ENCODE data around the gene NOC2L.

NOC2L gene

DNA sequence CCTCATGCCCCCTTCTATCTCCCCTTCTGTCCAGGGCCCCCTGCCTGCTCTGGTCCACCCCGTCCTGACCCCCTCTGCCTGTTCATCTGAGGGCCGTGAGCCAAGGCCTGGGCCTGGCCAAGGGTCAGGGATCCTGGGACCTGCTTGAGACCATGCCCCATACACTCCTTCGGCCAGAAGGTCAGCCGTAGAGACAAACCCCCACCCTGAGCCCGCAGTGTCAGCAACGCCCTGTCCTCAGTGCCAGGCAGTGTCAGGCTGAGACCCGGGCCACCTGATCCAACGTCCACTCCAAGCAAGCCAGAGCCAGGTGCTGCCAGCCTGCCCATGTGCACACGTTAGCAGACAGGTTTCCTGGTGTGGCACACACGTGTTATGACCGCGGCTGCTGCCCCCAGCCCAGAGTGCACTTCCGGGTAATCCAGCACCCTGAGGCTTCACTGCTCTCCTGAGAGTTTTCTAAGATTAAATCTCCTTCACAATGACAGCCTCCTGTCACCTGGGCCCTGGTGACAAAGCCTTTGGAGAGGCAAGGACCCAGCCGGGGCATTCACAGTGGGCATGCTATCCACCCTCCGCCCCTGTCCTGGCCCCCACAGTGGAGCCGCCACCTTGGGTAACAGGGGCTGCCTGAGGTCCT is 45.4 kb downstream of the NOC2L start:
- no peak for DNase-seq

DNA sequence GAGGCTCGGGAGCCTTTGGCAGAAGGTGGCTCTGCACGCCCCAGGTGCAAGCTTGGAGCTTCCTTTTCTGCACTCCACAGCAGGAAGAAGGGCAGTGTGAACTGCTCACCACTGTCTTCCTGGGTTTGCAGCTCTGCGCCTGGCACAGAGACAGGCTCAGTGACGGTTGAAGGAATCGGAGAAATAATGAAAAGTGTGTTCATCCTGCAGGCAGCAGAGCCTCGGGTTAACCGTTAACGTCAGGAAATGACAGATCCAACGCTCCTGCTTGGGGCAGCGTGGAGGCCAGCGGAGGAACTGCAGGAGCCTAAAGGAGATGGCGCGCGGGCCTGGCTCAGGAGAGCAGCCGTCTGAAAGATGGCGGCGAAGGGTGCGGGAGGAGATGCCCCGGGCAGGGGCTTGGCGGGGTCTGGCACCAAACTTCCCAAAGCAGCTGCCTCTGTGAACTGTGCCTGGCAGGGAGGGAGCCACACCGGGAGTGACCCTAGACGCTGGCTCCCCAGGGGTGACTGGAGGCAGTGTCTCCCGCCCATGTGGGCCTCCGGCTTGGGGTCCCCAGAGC is 46.2 kb downstream of the NOC2L start:
- no peak for DNase-seq

DNA sequence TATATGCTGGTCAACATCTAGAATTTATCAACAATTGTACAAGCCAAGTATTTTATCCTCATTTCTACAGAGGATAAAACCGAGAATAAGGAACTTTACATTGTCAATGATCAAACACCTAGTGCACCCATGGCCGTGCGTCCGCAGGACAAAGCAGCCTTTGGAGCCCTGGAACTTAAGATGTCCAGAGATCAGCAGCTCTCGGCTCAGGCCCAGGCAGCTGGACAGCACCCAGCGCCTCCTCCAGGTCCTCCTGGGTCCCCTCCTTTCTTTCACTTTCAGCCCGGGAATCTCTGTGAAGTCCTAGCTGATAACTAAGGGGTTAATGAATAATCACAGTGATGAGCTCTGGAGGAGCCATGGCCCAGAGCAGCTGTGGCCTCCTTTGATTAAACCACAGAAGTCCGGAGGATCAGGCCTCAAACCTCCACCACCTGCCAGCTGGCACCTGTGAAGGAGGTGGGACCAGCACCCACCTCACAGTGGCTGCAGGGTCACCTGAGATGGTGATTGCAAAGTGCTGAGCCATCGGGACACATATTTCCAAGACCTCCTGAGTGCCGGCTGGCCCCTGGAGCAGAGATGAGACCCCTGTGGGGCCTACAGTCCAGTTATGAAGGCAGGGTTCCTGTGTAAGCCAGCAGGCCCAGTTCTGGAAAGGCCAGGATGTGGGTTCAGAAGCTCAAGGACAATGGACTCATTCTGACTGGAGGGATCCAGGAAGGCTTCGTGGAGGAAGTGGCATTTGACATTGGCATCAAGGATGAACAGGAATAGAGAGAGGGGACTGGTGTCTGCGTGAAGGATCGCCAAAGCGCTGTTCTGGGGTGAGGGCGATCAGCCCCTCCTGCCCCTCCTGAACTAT is 46.9 kb downstream of the NOC2L start:
- DNase-seq: no peak

DNA sequence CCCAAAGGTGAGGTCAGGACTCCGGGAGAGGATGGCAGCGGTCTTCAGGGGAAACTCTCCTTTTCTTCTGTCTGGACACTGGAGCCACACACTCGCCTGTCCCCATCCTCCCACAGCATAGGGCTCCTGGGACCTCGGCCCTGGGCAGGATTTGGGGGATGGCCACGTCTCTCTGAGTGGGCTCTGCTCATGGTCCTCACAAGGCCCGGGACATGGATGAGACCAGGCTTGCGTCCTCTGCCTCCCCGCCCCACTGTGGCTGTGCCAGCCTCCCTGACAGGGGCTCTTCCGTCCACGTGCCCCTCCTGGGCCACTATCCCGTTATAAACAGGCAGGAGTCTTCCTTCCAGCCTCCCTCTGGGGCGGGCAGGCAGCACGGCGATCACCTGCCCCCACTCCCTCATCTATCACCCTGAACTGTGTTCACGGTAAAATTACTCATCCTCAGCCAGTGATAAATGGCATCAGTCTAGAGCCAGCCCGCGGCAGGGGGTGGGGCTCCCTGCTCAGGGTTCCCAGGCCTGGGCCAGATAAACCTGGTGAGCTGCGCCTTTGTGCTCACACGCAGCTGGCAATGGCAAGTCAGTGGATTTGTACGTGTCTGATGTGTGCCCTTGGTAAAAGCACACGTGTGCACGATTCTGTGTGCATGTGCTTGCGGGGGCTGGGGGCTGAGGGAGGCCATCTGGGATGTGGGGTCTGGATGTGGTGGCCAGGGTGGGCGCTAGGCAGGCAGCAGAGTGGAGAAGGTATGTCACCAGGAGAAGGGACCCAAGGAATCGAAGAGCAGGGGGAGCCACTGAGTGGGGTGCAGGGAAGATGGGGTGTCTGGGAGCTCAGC is 48.0 kb downstream of the NOC2L start:
- no peak for DNase-seq

DNA sequence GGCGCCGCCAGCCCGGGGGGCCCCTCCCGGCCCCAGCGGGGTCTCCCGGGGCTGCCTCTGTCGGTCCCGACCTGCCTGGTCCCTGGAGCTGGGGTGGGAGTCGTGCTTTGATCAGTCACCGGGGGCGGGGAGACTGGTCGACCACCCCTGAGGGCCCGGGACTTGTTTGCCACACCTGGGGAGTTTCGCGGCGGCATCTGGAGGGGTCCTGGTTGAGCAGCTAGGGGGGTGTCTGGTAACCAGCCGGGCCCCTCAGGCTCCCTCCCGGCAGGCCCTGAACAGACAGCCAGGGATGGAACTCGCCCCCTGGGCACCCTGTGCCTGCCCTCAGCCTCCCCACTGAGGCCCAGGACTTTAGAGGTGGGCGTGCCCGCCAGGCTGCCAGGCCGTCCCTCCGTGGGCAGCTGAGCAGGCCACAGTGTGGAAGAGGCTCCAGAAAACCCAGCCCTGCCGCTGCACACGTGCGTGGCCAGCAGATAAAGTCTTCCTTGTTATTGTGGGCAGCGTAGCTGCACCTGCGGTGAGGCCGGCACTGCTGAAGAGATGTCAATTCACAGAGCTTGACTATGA is 48.7 kb downstream of the NOC2L start:
- no peak for DNase-seq

DNA sequence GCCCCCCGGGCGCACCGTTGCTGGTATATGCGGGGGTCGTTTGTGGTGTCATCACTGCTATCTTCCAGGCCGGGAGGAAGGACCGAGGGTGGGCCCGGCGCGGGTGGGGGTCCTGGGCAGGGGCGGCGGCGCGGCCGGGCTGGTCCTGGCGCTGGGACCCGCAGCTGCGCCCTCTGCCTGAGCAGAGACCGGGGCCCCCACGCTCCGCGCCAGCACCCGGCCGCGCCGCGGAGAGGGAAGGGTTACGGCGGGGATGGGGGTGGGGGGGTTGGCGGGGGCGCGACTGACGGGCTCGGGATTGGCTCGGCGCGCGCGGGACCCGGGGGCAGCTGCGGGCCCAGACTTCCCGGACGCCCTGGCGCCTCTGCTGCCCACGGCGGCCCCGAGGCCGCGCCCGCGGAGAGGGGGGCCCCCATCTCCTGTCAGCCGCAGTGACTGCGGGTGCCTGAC is 49.2 kb downstream of the NOC2L start:
- DNase-seq: no peak

DNA sequence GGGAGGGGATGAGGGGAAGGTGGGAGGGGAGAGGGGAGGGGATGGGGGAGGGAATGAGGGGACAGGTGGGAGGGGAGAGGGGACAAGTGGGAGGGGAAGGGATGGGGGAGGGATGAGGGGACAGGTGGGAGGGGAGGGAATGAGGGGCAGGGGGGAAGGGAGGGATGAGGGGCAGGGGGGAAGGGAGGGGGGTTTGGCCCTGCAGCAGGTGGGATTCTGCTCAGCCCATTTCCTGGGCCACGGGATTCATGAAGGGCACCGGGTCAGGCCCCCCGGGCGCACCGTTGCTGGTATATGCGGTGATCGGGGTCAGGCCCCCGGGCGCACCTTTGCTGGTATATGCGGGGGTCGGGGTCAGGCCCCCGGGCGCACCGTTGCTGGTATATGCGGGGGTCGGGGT is 50.4 kb downstream of the NOC2L start:
- DNase-seq: no peak

DNA sequence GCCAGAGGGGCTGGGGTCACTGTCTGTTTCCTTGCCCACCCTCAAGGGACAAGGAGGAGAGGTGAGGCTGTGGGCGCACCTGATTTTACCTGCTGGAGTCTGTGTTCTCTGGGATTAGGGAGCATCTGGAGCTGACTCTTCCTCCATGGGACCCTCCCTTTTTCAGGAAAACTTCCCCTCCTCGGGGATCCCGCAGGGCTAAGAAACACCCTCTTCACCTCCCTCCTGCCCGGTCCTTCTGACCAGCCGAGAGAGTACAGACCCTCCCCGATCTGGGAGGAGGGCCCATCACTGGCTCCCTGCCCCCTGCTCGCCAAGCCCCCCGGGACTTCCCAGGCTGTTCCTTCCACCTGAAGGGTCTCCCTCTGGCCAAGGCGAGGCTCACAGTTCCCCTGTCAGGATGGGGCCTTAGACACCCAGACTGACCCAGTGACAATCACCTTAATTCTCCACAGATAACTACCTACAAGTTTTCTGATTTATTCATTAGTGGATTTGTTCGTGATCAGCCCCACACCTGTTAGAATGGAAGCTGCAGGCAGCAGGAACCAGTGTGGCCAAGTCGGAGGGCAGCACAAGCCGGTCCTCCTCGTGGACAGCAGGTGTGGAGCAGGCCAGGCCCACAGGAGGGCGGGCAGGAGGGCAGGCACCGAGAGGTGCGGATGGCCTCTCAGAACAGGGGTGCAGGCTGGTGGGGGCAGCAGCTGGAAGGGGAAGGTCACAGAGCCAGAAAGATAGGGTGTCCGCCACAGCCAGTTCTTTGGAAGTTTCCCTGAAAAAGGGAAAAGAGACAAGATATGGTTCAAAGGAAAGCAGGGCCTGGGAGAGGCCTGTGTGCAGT is 51.2 kb downstream of the NOC2L start:
- no peak for DNase-seq

DNA sequence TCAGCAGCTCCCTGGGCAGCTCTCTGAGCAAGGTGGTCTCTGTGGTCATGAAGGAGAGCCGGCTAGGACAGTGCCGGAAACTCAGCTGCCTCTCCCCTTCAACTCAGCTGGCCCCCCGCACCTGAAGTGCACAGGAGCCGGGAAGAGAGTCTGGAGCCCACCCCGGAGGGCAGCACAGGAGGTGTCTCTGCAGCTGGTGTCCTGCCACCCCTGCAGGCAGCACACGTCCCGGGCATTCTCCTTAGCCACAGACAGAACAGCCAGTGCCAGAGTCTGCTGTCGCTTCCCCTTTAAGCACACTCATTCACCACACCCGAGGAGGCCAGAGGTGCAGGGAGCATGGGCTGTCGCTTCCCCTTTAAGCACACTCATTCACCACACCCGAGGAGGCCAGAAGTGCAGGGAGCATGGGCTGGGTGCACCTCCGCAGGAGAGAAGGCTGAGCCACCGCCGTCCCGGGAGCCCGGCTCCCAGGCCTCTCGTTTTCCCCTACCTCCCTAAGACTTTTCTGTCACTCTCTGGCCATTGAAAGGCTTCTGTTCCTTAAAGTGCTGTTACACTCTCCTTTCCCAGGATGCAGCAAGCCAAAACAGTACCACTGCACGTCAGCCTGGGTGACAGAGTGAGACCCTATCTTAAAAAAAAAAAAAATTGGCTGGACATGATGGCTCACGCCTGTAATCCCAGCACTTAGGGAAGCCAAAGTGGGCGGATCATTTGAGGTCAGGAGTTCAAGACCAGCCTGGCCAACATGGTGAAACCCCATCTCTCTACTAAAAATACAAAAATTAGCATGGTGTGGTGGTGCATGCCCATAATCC is 52.2 kb downstream of the NOC2L start:
- no peak for DNase-seq

DNA sequence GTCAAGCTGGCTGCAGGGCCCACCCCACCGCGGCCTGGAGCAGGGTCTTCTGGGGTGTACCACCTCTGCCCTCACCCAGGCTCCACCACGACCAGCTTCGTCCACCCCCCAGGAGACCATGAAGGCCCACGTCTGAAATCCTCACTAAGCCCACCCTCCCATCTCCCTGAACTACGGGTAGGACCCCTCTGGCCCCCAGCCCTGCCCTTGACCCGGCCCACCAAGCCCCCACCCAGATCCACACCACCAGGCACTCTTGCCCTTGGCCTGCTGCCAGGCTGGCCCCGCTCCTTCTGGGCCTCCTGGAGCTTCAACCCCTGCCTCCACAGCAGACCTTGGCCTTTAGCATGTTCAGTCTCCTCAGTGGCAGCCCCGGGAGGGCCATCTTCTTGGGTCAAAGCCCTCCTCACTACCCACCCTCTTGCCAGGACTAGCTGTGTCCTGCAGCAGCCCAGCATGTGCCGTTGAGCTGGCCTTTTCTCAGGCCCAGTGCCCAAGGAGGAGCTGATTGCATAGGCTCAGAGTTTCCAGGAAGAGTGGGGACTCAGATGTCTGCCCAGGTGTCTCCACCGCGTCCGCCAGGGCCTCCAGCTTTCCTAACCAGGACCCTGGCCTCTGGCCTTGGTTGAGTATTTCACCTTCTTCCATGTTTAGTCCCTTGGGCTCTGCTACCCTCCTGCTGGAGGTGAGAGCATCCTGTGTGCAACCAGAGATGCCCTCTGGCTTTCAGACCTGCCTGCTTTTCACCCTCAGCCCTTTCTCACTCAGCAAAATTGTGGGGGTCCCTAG is 53.1 kb downstream of the NOC2L start:
- DNase-seq: no peak

DNA sequence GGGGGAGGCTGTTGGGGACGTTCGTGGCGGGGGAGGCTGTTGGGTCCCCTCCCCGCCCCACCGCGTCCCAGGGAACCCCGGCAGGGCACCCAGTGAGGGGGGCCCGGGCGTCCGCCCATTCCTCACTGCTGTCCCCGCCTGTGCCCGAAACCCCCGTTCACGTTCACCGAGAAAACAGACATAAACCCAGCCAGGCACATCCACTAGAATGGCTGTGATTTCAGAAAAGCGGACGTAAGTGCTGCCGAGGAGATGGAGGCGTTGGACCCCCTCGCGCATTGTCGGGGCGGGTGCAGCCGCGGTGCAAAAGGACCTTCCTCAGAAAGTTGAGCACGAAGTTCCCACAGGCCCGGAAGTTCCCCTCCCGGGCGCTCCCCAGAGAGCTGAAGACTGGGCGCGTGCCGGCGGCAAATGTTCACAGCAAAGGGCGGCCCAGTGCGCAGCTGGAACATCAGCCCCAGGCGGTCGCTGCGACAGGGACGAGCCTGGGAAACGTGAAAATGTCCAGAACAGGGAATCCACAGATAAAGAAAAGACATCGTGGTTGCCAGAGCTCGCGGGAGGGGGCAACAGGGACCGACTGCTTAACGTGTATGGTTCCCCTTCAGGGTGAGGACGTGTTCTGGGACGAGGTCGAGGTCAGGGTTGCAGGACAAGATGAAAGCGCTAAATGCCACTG is 53.8 kb downstream of the NOC2L start:
- no peak for DNase-seq

DNA sequence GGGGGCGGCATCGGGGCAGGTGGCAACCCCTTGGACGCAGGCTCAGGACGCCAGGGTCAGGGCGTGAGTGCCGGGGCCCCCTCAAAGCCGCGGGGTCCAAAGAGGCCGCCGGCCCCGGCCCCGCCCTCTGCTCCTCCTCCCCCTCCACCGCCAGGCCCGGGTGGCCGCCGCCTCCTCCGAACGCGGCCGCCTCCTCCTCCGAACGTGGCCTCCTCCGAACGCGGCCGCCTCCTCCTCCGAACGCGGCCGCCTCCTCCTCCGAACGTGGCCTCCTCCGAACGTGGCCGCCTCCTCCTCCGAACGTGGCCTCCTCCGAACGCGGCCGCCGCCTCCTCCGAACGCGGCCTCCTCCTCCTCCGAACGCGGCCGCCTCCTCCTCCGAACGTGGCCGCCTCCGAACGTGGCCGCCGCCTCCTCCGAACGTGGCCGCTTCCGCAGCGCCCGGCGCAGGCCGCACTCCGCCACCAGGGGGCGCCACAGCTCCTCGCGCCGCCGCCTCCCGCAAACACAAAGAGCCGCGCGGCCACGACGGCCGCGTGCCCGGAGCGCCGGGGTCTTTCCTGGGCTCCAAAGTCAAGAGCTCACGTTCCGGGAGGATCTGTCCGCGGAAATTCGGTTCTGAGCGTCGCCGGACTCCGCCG is 54.6 kb downstream of the NOC2L start:
- peak; percentile 89 for DNase-seq

DNA sequence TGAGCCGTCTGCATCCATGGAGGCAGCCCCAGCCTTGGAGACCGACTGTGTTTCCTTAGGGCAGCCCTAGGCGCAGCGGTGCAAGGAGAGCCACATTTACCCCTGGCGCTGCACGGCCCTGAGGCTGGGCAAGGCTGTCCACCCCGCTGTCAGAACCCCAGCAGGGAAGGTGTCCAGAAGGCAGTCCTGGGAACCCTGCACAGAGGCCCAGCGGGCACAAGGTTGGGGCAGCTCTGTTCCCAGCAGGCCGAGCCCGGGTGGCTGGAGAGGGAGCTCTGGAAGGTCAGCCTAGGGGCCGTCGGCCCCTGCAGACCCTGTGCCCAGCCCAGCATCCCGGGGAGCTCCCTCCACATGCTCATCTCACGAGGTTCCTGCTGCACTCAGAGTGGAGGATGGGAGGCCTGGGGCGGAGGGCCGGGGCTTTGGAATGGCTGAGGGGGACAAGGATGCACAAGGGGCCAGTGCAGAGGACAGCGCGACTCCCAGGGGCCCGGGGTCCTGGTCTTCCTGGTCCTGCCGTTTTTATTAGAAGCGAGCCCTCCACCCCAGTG is 55.3 kb downstream of the NOC2L start:
- no peak for DNase-seq

DNA sequence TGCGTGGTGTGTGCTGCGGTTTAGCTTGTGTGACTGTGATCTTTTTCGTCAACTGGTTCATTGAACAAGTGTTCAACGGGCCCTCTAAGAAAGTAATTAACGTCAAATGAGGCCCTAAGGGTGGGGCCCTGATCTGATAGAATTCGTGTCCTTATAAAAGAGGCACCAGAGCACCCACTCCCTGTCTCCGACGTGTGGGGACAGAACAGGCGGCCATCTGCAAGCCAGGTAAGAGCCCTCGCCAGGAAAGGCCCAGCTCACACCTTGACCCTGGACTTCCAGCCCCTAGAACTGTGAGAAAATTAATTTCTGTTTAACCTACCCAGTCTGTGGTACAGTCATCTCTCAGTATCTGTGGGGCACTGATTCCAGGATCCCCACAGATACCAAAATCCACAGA is 55.8 kb downstream of the NOC2L start:
- DNase-seq: no peak

DNA sequence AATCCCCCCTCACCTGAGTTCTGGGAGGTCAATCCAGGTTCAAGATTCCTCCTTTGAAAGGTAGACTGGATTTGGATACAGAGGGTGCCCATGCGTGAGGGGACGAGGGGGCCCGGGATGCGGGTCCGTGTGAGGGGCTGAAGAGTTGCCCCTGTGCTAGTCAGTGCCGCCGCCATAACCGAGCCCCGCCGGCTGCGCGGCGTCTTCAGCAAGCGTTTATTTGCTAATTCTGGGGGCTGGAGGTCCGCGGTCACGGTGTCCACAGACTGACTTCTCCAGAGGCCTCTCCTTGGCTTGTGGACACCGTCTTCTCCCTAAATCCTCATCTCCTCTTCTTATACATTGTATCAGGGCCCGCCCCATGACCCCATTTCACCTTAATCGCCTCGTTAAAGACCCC is 56.3 kb downstream of the NOC2L start:
- no peak for DNase-seq

DNA sequence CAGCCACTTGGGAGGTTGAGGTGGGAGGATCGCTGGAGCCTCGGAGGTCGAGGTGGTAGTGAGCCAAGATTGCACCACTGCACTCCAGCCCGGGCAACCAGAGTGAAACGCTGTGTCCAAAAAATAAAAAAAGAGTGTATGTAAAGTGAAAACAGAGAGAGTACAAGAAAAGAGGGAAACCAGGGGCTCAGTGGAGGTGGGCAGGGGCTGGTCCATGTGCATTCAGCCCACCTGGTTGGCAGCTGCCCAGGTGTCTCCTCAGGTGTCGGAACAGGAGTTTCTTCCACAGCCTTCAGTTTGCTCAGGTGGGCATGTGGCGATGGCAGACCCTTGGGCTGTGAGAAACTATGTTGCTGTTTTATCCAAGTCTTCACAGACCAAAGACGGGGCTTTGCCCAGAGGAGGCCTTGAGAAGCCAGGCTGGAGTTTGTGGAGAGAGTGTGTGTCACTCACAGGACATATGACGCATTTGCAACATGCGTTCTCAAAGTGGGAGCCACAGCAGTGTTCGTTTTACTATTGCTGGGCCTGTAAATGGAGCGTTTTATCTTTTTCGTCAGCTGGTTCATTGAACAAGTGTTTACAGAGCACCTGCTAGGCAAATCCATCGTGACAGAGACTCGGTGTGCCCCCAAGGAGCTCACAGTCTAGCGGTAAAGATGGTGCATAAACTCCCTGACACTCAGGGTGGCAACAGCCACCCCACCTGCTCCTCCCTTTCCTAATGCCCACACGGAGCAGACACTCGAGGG is 57.8 kb downstream of the NOC2L start:
- DNase-seq: no peak

DNA sequence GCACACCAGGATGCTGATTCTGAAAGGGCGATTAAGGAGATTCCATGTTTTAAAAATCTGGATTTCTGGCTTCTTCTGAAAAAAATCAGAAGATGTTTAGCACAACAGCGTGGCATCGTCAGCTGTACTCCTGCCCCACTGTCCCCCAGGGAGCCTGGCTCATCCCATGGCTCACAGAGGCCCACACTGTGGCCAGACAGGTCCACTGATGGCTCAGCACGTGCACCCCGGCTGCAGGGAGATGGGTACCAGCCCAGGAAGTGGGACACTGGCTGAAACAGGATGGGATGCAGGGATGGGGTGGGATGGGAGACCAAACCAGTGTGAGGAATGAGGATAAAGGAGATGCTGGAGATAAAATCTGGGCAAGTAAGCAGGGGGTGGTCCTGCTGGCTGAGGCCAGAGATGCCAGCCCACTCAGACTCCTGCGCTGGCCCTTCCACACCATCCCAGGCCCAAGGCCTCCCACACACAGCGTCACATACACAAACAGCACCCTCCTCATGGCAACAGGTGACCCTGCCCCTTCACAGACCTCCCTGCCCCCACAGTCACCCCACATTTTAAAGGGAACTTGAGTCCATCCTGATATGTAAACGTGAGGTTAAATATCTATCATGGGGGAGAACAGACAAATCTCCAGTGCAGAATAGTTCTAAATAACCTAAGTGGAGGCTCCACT is 59.3 kb downstream of the NOC2L start:
- DNase-seq: no peak
